ENCODE results near the gene MTPN. TPM values are rescaled to one million over a fixed set of nuclear protein-coding genes. Genes with fewer than 3 reads are reported as not detected.

The MTPN gene
- total and polyA plus RNA-seq, 8 donors: 33.2 to 99.3 (median 59.4) TPM

- H3K9me3 ChIP-seq: no peaks in the 10 kb centered on the region
- intact Hi-C loops (cut with DNase I; ENCODE audit: low total_unique reads): no loop called here
- 83 to 89% (median 87%) methylated on average over 3 of the region's 3 CpGs for WGBS, 5 donors
- no peaks in the 10 kb centered on the region for H3K27me3 ChIP-seq
- no peak overlapping the region for H3K27ac ChIP-seq
- no peak overlapping the region for H3K4me3 ChIP-seq
- no peak for TF ChIP-seq POLR2AphosphoS5 (IDR thresholded peaks at IDR 0.05)
- no peak for TF ChIP-seq POLR2A (IDR thresholded peaks at IDR 0.05)
- TF ChIP-seq CTCF (IDR thresholded peaks at IDR 0.05): no peak
- TF ChIP-seq EP300 (IDR thresholded peaks at IDR 0.05): no peak
- no peak for DNase-seq
- H3K4me1 ChIP-seq: peaks cover 0 to 11% (median 5%) of the 10 kb centered on the region in 4 donors
- H3K36me3 ChIP-seq: peaks cover 3 to 29% (median 25%) of the 10 kb centered on the region in 4 donors
These were observed 52.9 kb downstream of the MTPN start for GRCh38 chr7:135924302-135924701.

GRCh38 chr7:135922263-135922662 is 54.9 kb downstream of the MTPN start:
- Histone ChIP-seq H3K27ac (no peak overlapping the region), H3K36me3 (peaks cover 0 to 9% (median 7%) of the 10 kb centered on the region in 4 donors), H3K9me3 (no peaks in the 10 kb centered on the region), H3K27me3 (no peaks in the 10 kb centered on the region), H3K4me3 (no peak overlapping the region), H3K4me1 (no peaks in the 10 kb centered on the region)
- TF ChIP-seq CTCF (IDR thresholded peaks at IDR 0.05) (no peak), POLR2A (IDR thresholded peaks at IDR 0.05) (no peak)
- 76 to 98% (median 95%) methylated on average over 3 of the region's 3 CpGs for WGBS, 5 donors
- no peak for DNase-seq
- intact Hi-C loops (cut with DNase I; ENCODE audit: low total_unique reads): no loop called here

- no peaks in the 10 kb centered on the region for H3K36me3 ChIP-seq
- no peaks in the 10 kb centered on the region for H3K4me1 ChIP-seq
- no peak overlapping the region for H3K4me3 ChIP-seq
- WGBS, 5 donors: 77 to 88% (median 85%) methylated on average over 7 of the region's 7 CpGs
- DNase-seq: no peak
- H3K27ac ChIP-seq: no peak overlapping the region
- intact Hi-C loops (cut with DNase I; ENCODE audit: low total_unique reads): no loop called here
- no peaks in the 10 kb centered on the region for H3K9me3 ChIP-seq
- TF ChIP-seq EP300 (IDR thresholded peaks at IDR 0.05): no peak
- TF ChIP-seq POLR2AphosphoS5 (IDR thresholded peaks at IDR 0.05): no peak
- TF ChIP-seq POLR2A (IDR thresholded peaks at IDR 0.05): no peak
- TF ChIP-seq CTCF (IDR thresholded peaks at IDR 0.05): no peak
- H3K27me3 ChIP-seq: no peaks in the 10 kb centered on the region
These were observed 56.7 kb downstream of the MTPN start for GRCh38 chr7:135920478-135920877.

- Histone ChIP-seq H3K4me1 (no peaks in the 10 kb centered on the region), H3K27ac (no peak overlapping the region), H3K36me3 (no peaks in the 10 kb centered on the region), H3K27me3 (no peaks in the 10 kb centered on the region), H3K9me3 (no peaks in the 10 kb centered on the region), H3K4me3 (no peak overlapping the region)
- no peak for TF ChIP-seq CTCF (IDR thresholded peaks at IDR 0.05)
- 53 to 74% (median 62%) methylated on average over 8 to 10 of the region's 10 CpGs for WGBS, 5 donors
- intact Hi-C loops (cut with DNase I; ENCODE audit: low total_unique reads): no loop called here
- no peak for DNase-seq
These were observed 57.9 kb downstream of the MTPN start for GRCh38 chr7:135919071-135919841.
